NCI-H187 treated with DMSO at 0.1 percent for 48 hours (cell line): Measurements from ENCODE around the gene HENMT1.
A peak's percentile ranks its signal among the peaks of the same experiment; 100 is the strongest.

Experiments
- DNase-seq: peaks from one replicate; lab custom pipeline; 2025; lab: John Stamatoyannopoulos, UW

The HENMT1 gene

GRCh38 chr1:108627256-108627655 is 33.6 kb downstream of the HENMT1 start:
- no peak for DNase-seq

GRCh38 chr1:108624069-108624468 is 36.8 kb downstream of the HENMT1 start:
- DNase-seq: no peak

GRCh38 chr1:108617724-108618056 is 43.2 kb downstream of the HENMT1 start:
- no peak for DNase-seq

- DNase-seq: peak; percentile 82
These were observed 43.7 kb downstream of the HENMT1 start for GRCh38 chr1:108617008-108617723.

- no peak for DNase-seq
These were observed 45.3 kb downstream of the HENMT1 start for GRCh38 chr1:108615544-108615943.

- no peak for DNase-seq
These were observed 48.4 kb downstream of the HENMT1 start for GRCh38 chr1:108612496-108612895.

DNA sequence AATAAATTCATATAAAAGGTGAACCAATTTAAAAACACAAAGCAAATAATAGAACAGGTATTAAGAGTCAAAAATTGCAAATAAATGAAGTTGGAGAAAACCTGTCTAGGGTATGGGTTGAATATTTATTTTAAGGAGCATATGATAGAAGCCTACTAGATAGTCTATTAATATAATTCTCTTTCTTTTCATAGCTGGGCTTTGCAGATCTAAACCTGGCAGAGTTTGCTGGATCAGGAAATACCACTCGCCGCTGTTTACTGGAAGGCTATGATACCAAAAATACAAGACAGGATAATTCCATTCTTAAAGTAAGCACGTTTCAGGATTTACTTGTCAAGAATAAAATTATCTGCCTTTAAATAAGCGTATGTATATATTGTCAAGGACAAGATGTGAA is 48.9 kb downstream of the HENMT1 start:
- no peak for DNase-seq

DNA sequence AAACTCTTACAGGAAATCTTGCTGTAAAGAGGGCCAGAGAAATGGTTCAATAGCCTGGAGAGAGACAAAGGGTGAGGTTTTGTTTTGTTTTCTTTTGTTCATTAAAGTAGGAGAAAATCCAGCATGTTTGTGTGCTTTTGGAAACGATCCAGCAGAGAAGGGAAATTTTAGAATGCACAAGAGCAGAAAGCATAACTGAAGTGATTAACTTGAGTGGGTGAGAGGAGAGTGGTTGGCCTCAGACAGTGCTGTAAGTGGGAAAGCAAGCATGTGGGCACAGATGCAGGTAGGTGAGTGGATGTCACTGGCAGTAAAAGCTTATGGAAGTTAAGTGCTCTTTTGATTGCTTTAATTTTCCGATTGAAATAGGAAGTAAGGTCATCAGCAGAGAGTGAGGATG is 50.8 kb downstream of the HENMT1 start:
- peak; percentile 98 for DNase-seq

GRCh38 chr1:108609483-108610049 is 51.3 kb downstream of the HENMT1 start:
- peak; percentile 63 for DNase-seq

DNA sequence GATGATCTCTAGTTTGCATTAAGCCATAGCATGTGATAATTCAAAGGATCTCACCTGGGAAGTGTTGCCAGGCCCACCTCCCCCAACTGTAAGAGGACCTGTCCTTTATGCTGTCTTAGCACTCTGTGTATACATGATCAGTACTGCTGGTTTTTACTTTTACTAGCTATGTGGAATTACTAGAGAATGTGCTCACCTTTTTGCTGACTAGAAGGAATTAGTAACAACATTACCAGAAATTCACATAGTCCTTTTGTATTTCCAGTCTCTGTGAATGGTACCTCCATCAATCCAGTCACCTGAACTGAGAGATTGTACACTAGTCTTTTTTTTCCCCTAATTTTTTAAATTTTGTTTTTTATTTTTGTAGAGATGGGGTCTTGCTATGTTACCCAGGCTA is 54.4 kb downstream of the HENMT1 start:
- no peak for DNase-seq

DNA sequence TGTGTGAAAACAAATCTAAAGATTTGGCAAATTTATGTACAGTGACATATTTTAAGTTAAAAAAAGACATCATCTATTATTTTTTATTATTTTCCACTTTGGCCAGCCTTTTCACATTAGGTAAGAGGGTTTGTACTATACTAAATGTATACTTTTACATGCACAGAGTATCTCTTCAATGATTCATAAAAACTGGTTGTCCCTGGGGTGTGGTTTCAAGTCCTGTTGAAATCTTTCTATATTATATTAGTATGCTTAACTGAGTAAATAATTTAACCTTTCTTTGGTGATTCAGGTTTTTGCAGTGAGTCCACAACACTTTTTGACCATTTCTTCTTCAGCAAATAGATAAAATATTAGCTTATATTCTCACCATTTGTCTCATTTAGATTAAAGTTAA is 55.3 kb downstream of the HENMT1 start:
- no peak for DNase-seq

GRCh38 chr1:108601708-108602410 is 59.0 kb downstream of the HENMT1 start:
- no peak for DNase-seq

- no peak for DNase-seq
These were observed 60.4 kb downstream of the HENMT1 start for GRCh38 chr1:108600504-108600903.

GRCh38 chr1:108598340-108598739 is 62.6 kb downstream of the HENMT1 start:
- peak; percentile 47 for DNase-seq
